GM19238 (cell line): Measurements from ENCODE around the gene LRRIQ3.
A peak's percentile ranks its signal among the peaks of the same experiment; 100 is the strongest.
"Not testable (repeated sequence)": the region's sequence is repeated elsewhere in the genome, so short reads cannot be mapped to it uniquely, and the experiment has no call there.

Experiments
- DNase-seq: peaks from one replicate; pipeline ENCODE4 v3.0.0; 2011; ENCODE audit warnings: low spot score; ENCODE audit not compliant: insufficient read length

Gene LRRIQ3, protein sequence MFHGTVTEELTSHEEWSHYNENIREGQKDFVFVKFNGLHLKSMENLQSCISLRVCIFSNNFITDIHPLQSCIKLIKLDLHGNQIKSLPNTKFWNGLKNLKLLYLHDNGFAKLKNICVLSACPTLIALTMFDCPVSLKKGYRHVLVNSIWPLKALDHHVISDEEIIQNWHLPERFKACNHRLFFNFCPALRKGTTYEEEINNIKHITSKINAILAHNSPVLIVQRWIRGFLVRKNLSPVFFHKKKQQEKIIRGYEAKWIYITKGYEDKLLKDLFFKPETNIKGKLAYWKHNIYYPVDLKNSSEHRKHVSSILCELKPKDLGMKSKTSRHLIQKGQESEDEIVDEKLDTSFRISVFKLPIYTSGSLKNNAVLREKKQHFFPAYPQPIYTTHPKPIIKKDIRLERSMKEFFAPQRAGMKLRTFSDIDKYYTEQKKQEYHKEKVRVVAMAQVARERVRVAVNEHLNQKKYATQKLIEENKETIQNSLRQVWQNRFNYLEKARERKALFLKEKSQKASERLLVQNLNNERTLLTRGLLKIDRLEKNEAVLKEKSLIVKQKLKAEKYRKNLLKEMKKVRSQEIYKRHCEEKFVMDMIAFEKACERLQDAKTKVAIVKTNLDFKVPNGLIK

DNA sequence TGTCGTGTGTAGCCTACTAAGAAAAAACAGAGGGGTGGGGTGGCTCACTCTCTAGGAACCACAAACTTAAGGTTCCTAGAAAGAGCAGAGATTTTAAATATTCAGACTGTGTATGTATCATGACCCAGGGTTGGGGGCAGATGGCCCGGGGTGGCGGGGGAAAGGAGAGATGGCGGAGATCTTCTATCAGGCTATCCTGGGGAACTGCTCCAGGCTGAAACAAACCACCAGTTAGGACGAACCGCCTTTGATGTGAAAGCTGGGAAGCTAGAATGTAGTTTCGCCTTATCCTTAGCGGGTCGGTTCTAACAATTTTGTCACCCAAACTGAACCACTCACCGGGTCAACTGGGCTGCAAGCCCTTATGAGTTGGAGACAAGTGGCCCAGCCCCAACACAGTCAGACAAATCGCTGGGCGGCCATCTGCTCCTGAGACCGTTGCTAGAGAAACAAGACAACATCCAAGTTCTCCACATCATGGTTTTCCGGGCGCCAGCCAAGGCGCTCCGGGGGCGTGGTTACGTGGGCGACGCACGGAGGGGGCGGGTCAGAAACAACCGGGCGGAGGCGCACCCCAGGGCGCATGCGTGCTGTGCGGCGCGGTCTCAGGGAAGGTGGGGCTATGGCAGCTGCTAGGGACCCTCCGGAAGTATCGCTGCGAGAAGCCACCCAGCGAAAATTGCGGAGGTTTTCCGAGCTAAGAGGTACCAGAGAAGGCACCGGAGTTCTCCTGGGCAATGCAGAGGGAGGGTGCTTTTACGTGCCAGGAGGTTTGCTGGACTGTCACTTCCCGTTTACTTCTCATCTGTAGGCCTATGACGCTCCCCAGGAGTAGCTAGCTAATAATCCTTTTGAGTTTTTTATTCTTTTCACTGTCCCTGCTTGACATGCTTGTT lies at the start of gene LRRIQ3, which contains the start of gene FPGT:
LRRIQ3 (minus strand) TSS at position 520 of the 896 bp plus-strand sequence. CDS start 14,492 bp downstream, outside the sequence.
FPGT (plus strand) TSS at position 586 of the 896 bp plus-strand sequence; CDS start at position 623, 37 bp downstream.
- DNase-seq: peak; percentile 83

DNA sequence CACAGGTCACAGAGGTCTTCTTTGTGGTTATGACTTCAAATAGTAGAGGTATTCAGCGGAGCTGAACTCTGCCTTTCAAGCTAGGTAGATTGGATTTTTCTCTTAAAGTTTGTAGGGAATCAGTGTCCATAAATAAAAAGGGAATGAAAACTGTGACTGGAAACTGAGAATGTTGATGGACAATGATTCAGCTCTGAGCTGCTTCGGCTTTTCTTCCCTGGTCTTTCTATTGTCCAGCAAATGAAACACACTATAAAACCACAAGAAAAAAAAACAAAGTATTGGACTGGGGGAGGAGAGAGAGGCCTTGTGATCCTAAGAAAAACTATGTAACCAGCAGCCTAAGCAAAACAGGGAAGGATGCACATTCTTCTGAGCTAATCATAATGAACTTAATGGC lies 48.3 kb upstream of the LRRIQ3 start:
- no peak for DNase-seq

DNA sequence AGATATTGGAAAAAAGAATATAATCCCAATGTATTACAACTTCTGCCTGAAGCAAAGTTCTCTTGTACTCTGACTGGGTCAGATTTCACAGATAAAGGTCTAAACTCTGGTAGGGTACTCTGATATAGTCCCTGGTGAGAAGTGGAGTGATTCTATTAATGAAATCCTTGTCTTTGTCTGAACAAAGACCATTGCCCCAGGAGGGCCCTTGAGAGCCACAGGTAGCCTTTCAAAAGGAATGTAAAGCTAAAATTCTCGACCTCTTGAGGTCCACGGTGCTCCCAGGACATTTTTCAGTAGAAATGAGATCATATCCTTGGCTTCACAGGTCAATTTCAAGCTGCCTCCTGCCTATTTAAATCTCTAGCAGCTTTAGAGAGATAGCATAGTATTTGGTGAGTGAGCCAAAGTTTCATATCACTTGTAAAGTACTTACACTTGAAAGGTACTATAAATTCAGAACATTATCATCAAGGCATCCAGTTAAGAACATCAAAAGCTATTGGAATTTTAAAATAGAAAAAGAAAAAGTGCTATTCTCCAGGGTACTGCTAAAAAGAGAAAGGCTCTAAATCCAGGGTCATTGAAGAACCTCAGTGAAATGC lies 47.3 kb upstream of the LRRIQ3 start:
- no peak for DNase-seq

DNA sequence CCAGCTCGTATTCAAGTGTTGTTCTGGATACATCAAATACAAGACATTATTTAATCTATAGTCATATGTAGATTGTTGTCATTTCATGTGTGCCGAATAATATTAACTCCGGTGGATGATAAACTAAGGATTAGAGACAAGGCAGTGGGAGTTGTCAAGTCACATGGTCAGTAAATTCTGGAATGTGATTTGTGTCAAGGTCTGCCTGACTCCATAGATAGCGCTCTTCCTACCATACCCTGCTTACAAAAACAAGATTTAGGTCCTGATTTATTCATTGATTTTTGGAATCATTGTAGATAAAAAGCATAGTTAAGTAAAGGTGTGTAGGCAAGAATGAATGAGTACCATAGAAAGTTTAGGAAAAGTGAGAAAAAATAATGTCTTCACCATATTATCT lies 39.8 kb upstream of the LRRIQ3 start:
- no peak for DNase-seq

DNA sequence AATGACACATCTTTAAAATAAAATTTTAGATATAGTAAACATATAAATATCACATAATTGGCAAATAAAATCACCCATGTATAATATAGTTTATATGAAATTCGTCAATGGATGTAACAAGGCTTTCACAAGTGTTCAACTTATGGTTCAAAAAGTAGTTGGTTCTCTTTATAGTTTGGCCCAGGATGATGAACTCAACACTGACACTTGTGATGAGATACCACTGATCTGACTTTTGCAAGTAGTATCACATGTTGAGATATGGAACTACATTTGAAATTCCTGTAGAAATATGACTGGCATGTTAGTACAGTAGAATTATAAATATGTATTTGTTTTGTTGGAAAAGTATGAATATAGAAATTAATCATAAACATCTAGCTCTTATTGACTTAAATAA lies 39.1 kb upstream of the LRRIQ3 start:
- no peak for DNase-seq

DNA sequence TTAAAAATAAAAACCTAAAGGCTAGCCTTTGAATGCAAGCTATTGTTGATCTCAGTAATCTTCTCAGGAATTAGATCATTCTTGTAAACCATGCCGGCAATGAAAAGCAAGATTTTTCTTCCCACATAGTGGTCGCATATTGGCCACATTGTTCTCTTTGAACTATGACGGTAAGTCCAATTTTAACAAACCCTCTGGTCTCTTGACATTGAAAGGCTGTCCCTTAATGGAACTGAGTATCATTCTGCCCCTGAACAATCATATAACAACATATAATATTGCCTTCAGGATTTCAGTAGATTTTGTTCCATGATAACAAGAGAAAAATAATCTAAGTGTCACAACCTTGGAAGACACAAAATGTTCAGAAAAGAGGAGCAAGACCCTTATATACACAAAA lies 38.5 kb upstream of the LRRIQ3 start:
- no peak for DNase-seq

DNA sequence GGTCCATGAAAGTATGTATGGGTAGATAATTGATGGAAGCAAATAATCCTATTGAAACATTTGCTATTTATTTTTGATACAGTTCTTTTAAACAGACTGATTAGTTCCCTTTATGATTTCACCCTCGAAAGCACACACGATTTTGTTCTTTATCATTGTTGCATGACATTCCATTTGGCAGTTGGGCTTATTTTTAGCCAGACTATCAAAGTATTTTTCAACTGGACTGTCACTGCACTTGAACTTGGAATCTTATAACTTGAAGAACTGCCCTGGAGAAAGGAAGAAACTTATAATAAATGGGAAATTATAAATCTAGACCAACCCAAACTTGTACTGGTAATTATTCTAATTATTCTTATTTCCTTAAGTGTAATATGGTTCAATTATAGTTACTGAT lies 37.2 kb upstream of the LRRIQ3 start, which contains the start of gene TNNI3K:
TNNI3K (plus strand) TSS at position 235 of the 400 bp plus-strand sequence; CDS start at position 300, 65 bp downstream.
- no peak for DNase-seq

DNA sequence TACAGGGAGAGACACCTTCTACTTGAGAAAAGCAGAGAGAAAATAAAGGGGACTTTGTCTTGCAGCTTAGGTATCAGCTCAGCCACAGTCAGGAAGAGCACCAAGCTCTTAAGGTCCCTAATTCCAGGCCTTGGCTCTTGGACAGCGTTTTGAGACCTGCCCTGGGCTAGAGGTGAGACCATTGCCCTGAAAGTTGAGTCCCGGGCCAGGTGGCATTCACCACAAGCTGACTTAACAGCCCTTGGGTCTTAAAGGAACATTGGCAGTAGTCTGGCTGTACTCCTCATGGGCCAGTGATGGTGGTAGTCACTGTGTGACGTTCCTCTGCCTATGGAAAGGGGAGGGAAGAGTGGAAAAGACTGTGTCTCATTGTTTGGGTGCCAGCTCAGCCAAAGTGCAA lies 25.5 kb upstream of the LRRIQ3 start:
- no peak for DNase-seq

DNA sequence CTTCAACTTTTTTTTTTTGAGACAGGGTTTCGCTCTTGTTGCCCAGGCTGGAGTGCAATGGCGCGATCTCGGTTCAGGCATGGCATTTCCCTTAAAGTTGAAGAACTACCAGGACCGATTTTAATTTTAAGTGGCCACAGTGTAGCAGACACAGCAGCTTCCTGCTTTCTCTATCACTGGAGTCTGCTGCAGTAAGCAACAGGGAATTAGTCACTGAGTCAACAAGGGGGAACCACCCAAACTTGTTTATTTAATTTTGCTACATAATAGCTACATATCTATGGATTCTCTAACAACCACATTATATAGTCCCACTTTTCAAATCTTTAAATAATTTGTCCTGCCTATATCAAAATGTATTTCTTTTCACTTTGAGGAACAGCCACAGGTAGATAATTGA lies 24.7 kb upstream of the LRRIQ3 start:
- no peak for DNase-seq

DNA sequence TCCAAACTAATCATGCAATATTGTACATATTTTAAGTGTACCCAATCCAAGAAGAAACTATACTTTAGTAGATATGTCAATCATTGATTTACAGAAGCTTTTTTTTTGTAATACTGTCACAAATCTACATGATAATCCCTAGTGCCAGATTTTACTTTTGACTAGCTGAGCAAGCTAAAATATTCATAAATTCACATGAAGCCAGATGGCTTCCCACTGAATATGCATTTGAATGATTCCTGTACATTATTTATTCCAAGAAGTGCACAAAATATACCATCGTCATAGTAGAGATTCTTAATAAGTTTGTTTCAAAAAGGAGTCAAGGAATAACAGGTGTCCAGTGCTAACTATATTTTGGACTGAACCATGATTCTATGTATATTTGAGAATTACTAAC lies 17.3 kb upstream of the LRRIQ3 start:
- DNase-seq: no peak

DNA sequence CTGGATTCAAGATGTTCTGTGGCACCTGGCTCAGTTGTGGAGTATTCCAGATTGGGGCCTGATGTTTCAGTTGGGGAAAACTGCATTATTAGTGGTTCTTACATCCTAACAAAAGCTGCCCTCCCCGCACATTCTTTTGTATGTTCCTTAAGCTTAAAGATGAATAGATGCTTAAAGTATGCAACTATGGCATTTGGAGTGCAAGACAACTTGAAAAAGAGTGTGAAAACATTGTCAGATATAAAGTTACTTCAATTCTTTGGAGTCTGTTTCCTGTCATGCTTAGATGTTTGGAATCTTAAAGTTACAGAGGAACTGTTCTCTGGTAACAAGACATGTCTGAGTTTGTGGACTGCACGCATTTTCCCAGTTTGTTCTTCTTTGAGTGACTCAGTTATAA lies 7.3 kb upstream of the LRRIQ3 start:
- no peak for DNase-seq

DNA sequence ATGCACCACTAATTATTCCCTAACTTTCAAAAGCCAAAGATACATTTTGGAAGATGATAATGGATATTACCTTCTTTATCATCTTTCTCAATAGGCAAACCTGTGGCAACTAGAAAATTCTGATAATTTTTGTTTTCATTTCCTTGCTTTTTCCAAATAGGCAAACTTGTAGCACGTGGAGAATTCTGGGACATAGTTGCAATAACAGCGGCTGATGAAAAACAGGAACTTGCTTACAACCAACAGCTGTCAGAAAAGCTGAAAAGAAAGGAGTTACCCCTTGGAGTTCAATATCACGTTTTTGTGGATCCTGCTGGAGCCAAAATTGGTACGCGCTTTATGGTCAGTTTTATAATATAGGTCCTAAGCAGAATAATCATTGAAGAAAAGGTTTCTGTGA lies 1.5 kb upstream of the LRRIQ3 start:
- DNase-seq: no peak

DNA sequence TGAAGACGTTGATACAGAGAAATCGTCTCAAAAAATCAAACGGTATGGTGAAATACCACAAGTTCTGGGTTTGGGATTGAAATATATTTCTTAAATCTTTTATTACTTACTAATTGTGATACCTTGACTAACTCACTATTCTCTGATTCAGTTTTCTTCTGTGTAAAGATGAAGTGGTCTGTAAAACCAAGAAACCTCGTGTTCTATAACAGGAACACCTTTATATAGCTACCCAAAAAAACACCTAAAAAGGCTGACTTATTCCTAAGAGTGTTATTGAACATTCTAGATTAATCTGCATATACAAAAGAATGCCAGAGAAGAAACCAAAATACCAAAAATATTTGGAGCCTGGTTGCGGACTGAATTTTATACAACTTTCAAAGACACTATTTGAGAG lies 721 bp downstream of the LRRIQ3 start:
- DNase-seq: no peak

DNA sequence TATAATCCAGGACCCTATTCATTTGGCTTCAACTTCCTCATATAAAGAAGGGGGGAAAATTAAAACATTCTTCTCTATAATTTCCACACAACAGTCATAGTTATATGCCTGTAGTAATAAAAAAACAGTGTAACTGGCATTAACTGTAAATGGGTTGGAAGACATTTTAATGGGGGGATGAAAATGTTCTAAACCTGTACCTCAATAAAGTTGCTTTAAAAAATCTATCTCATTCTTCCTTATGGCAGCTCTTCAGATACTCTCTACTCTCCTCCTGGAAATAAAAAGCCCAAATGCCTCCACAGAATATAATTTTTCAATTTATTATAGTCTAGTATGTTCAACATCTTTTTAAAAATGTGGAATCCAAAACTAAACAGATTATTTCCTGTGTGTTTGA lies 2.6 kb downstream of the LRRIQ3 start:
- no peak for DNase-seq

DNA sequence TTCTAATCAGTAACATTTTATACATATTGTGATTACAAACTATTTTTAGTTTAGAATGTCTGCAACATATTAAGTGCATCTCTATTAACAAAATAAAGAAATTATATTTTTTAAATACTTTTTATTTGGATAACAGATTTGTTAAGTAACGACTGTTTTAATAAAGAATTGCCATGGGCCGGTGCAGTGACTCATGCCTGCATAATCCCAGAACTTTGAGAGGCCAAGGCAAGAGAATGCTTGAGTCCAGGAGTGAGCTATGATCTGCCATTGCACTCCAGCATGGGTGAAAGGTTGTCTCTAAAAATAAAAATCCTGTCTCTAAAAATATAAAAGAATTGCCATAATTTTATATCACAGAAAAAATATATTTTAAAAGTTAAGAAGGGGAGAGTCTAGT lies 4.1 kb downstream of the LRRIQ3 start:
- no peak for DNase-seq

DNA sequence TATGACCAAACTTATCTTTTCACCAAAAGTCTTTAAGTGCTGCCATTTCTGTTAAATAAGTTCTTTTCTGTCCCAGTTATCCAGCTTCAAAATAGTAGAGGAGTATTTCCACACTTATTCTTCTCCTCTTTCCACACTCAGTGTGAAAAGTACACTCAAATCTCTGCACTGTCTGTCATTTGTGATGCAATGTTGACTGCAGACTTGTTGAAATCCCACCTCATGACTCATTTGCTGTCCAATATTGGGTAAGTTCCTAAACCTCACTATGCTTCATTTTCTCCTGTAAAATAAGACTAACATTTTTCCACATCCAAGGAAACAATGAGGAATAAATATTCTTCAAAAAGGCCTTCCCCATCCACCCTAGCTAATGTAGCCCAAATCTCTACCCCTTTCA lies 17.5 kb downstream of the LRRIQ3 start:
- DNase-seq: no peak

DNA sequence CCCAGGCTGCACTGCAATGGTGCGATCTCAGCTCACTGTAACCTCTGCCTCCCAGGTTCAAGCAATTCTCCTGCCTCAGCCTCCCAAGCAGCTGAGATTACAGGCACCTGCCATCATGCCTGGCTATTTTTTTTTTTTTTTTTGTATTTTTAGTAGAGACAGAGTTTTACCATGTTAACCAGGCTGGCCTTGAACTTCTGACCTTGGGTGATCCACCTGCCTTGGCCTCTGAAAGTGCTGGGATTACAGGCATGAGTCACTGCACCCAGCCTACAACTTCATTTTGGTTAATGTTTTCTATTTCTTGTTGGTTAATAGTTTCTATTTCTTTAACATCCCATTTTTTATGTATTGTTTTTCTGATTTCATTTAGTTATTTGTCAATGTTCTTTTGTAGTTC lies 23.6 kb downstream of the LRRIQ3 start:
- not testable (repeated sequence) for DNase-seq

DNA sequence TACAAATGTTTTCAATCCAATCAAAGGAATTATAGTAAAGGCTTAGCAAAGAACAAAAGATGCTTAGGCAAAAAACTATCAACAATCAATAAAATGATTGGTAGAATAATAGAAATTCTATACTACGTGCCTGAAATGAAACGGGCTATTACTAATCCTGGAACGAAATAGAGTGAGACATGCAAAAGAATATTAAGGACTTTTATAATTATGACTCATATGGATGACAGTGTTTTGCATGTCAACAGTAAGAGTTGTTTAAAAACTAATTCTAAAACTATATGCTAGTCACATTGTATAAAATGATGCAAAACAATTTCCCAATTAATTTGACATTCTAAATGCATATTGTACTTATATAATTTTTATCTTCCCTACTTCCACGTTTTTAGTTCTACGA lies 35.6 kb downstream of the LRRIQ3 start:
- no peak for DNase-seq

DNA sequence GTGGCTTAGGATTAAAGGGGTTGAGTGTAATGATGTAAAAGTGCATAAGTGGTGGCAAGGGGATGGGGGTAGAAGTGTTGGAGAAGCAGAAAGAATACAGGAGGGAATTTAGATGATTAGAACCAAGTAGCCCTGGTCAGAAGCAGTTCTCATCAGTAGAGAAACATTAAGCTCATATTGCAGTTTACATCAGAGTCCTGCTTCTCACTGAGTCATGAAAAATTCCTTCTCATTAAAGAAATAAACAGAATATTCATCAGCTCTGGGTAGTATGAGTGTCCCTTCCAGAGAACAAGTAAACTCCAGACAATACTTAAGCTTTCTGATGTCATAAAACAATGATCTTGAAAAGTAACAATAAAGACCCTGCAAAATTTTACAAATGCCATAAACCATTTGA lies 36.5 kb downstream of the LRRIQ3 start:
- no peak for DNase-seq

DNA sequence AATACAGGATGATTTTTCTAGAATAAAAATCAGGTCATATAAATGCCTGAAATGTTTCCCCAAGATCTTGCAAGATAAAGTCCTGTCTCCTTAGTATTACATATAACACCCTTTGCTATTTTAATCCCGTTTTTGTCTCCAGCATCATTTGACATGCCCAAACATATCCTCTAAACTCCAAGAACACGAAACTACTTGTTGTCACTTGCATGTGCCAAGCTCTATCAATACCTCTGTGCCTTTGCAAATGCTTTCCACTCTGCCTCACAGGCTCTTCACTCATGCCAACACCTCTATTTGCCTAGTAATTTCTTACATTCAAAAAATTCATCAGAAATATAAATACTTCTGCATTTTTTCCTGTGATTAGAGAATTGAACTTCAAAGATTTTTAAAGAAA lies 37.9 kb downstream of the LRRIQ3 start:
- no peak for DNase-seq

DNA sequence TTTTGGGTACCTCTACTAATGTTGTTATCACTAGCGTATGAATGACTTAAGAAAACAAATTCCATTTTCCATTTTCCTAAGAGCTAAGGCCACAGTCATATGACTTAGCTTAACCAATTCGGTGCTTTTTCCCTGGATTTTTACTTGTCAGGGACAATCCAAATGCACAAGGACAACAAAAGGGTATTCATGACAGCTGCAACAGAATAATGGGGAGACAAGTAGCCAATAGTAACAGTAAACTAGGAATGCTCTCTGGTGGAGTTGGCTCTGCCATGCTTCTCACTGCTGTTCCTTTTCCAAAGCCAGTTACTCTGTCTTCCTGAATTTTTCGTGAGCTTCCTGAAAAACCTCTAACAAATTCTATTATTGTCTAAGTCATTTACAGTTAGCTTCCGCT lies 52.9 kb downstream of the LRRIQ3 start:
- DNase-seq: no peak
